ENCODE measurements around the gene TGM3.

Gene TGM3

DNA sequence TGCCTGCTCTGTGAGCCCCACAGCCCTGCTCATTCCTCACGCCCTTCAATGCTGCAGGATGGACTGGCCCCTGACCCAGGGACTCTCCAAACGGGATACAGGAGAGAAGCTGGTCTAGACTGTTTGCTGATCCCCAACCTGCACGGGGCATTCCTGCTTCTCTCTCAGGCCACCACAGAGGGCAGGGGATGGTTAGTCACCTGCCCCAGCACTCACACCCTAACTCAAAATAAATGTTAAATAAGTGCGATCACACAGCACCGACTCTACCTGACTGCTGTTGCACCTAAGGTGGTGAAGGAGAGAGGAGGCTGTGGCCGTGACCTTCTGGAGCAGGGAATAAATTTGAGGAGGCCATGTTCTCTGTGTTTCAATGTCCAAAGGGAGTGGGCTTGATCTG is 45.0 kb downstream of the TGM3 start:
- DNase-seq = no peak

DNA sequence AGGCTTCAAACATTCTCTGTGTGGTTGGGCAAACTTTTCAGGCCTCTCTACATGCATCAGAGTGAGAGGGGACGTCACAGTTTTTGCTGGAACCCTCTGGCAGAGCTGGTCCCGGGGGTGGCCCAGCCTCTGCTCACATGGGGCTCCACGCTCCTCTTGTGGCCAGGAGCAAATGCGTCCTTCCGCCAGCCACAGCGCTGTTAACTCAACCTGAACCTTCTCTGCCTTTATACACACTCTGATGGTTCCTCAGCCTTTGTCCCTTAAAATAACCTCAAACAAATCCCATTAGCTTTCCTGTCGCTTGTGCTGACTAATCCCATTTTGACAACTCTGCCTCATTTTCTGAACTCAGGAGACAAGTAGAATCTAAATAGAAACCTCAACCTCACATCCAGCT is 45.5 kb downstream of the TGM3 start:
- no peak for DNase-seq

DNA sequence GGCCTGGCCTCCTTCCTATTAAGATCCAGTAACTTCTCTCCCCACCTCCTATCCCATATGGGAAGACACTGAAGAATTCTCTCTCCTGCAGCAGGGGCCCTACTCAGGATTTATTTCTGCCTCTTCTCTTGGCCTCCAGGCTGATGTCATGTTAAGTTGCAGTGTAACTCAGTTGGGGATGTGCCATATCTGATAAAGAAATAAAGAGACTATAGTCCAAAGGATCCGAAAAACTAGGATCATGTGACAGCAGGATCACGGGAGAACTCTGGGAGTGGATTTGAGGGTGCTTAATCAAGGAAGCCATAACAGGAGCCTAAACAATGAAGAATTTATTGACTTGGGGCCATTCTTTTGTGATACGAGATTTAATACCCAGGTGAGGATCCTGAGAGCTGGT is 46.4 kb downstream of the TGM3 start:
- no peak for DNase-seq

DNA sequence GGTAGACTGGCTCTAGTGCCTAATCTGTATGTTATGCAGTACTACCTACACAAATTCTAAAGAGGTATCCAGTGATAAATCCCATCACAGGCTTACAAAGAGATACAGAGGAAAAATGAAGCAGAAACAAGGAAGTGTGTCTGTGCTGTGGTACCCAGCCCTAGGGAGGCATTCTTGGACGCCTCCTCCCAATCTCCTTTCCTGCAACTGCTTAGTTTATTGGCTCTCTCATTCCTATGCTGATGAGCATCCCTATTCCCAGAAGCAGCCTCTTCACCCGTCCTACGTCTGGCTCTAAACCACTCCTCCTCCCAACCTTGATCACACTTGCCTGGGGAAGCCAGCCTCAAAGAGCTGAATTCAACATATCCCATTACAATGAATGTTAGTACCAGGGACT is 50.4 kb downstream of the TGM3 start:
- DNase-seq = no peak

DNA sequence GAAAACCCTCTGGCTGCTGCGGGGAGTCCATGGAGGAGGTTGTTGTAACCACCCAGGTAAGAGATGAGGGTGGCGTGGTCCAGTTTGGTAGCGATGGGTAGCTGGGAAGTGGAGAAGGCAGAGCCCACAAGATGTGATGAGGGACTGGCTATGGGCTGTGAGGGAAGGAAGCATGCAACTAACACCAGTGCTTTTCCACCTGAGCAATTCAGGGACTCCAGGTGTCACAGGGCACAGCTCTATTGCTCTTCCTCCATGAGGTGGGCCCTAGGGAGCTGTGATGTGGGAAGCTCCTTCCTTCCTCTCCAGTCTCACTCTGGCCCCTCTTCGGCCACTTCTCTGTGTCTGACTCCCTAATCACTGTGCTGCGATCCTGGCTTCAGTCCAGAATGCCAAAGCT is 52.5 kb downstream of the TGM3 start:
- no peak for DNase-seq

DNA sequence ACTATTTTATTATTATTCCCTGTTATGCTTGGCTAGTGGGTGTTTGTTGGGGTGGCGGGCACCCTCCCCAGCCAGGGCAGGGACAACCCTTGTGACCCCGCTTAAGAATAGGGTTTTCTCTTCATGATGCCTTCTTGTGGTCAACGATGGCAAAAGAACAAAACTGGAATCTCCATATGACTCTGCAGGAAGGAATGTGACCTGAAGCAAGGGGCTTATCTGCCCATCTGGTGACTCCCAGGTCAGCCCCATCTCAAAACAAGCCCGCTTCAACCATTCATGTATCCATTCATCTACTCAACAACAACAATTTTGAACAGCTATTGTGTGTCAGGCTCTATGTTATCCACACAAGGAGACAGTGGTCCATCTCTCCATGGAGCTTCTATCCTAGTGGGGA is 54.0 kb downstream of the TGM3 start:
- DNase-seq = no peak

- no peak for DNase-seq
Observed at GRCh38 chr20:2350606-2351005, 54.8 kb downstream of the TGM3 start.

DNA sequence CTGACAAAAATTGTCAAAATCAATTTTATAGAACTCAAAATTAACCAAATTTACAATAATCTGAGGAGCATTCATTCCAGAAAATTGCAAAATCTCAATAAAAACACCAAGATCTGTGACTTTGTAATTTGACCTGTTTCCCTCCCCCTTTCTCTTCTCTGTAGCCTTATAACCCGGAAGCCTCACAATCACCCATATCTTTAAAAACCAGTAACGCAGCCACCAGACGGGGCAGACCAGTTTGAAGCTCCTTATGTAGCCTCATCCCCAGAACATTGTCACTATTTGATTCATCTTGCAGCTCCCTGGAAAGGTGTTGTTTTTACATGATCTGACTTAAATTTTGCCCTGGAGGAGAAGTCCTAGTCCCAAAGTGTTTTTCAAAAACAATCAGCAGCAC is 57.4 kb downstream of the TGM3 start:
- no peak for DNase-seq

GRCh38 chr20:2357114-2357513 is 61.3 kb downstream of the TGM3 start:
- DNase-seq = no peak

DNA sequence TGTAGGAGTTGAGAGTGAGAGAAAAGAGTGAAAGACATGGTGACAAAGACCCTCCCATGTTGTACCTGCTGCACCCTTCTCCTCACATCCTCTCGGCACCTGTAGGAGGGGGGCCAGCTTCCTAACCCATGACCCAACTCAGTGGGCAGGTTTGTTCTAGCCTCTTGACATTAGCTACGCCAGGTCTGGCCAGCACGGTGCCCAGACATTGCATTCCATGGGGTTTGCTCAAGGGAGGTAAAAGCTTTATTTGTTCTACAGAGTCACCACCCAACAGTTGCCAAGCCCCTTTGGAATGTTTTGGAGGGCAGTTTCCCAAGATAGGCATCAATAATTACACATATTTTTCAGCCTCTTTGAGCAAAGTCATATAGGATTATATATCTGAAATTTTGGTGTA is 62.2 kb downstream of the TGM3 start:
- no peak for DNase-seq

- no peak for DNase-seq
Observed at GRCh38 chr20:2361035-2361593, 65.3 kb downstream of the TGM3 start.

- no peak for DNase-seq
Observed at GRCh38 chr20:2363187-2363586, 67.4 kb downstream of the TGM3 start.

DNA sequence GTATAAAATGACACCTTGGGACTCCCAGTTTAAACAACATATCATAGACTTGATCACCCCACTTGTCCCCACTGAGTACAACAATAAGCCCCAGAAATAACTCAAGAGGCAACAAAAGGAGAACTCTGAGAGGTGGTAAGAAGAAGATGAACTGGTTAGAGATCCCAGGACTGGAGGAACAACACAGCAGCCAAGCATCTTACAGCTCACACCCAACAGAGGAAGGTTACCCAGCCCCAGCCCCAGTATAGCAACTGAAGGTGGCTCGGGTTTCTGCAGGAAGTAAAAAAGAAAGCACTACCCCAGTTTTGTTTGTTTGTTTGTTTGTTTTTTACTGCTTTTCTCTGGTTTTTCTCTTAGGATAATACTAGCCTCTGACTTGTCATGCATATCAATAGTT is 67.8 kb downstream of the TGM3 start:
- DNase-seq = no peak

GRCh38 chr20:2364044-2364443 is 68.2 kb downstream of the TGM3 start:
- no peak for DNase-seq

- no peak for DNase-seq
Observed at GRCh38 chr20:2365091-2365490, 69.3 kb downstream of the TGM3 start.

- no peak for DNase-seq
Observed at GRCh38 chr20:2365666-2366065, 69.9 kb downstream of the TGM3 start.

DNA sequence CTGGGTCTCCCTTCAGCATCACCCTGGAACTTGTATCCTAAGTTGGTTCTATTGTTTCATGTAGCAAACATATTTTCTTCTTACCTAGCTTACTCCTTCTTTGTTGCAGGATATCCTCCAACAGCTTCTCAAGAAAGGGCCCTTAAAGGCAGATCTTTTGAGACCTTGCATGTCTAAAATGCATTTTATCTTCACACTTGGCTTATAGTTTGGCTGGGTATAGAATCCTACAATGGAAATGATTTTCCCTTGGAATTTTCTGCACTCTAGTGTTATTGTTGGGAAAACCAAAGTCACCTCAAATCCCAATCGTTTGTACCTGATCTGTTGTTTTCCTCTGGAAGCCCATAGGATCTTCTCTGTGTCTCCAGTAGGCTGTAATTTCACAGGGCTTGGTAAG is 72.8 kb downstream of the TGM3 start:
- no peak for DNase-seq

- no peak for DNase-seq
Observed at GRCh38 chr20:2373098-2373497, 77.3 kb downstream of the TGM3 start.

- DNase-seq = no peak
Observed at GRCh38 chr20:2374346-2375125, 78.7 kb downstream of the TGM3 start.

DNA sequence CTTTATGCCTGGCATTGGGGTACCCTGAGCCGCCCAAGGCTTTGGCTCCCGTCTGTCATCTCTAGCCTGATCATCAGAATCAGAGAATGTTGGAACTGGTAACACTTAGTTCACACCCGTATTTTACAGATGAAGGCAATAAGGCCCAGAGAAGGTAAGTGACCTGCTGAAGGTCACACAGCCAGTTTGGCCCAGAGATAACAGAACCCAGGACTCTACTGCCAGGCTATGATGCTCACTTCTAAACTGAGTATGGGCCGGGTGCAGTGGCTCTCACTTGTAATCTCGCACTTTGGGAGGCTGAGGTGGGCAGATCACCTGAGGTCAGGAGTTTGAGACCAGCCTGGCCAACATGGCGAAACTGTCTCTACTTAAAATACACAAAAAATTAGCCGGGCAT is 83.1 kb downstream of the TGM3 start:
- DNase-seq = no peak

DNA sequence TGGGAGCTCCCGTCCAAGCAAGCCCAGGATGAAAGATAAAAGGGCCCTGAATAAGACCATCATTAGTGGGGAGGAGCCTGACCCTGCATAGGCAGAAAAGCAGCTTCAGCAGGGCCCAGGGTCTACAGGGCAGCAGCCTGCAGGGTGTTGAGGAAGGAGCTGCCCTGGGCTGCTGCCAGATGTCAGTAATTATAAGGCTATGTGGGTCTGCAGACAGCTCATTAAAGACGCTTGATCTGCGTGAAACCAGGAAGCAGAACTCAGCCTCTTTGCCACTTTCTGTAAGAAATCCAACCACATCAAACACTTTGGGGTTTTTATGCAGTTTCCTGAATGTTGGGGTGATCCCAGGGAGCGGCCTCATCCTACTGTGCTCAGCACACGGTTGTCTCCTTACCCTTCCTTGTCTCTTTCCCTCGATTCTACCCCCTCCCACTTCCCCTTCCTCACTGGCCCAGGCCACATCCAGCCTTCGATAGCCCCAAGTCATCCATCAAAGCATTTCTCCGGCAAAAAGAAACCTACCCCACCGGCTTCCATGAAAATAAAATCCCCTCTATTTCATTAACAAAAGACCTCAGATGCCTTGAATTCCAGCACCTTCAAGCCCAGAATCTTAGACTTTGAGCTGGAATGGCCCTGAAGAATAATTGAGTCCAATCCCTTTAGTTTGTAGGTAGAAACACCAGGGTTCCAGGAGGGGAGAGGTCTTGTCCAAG is 83.9 kb downstream of the TGM3 start:
- DNase-seq = peak; percentile 55

DNA sequence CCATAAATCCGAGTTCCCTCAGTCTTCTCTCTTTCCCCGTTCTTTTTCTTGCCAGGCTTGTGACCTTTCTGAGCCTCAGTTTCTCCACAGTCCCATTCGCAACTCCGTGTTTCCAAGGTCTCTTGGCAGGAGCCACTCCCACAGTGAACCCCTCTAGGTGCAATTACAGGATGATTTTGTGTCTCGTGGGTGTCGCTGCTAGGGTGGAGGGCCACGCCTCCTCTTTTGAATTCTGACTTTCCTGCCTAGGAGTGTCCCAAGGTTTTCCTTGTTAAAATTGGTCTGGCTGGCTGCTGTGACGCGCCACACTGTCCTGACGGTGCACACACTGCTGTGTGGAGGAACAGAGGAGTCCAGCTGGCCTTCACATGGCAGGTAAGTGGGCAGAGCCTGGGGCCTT is 84.8 kb downstream of the TGM3 start, which contains the start of gene TGM6:
Gene TGM6 (plus strand): TSS at position 301 of the 400 bp plus-strand sequence. CDS start 68 bp downstream, at position 369.
- DNase-seq = no peak

GRCh38 chr20:2381303-2381702 is 85.5 kb downstream of the TGM3 start:
- no peak for DNase-seq

DNA sequence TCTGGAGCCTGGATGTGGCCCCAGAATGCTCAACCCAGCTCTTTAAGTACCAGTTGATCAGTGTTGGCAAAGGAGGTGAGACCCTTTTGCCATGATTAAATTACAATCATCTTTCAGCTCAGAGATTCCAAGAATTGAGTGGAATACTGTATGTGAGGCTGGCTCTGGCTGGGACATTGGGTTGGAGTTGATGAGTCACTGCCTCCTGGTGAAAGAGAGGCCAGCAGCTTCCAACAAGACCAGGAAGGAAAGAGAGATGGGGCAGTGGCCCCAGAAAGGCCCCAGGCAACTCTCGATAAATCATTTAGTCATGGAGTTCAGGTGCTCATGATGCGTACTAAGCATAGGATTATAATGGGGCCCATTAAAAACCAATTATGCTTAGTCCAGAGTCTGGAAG is 87.0 kb downstream of the TGM3 start:
- DNase-seq = no peak

Measured in central memory CD4-positive, alpha-beta T cell (primary cell).